Adrenal gland (tissue), 5 donors: ENCODE results near the gene TLNRD1.

Source experiments
- CTCF ChIP-seq, 6 experiments: fragments of 450-650 bp in 4 of 6; fragments of 200-600 bp in 2 of 6; sonication (generic) in 1 of 6; IDR thresholded peaks; 1 replicate in 5 of 6; 2 replicates in 1 of 6; pipeline versions ENCODE4 v1.5.1 to v1.8.0; 2016 to 2021; ENCODE audit warnings: antibody characterized with exemption in 6 of 6, mild to moderate bottlenecking in 2 of 6, moderate library complexity in 1 of 6
- POLR2A ChIP-seq, 2 donors: fragments of 450-650 bp; IDR thresholded peaks; one replicate each; pipeline ENCODE4 v1.6.1; 2017; ENCODE audit warnings: antibody characterized with exemption in 2 of 2, mild to moderate bottlenecking in 2 of 2, moderate library complexity in 1 of 2
- donor health status: DM: no; HTN: no; CAD: no.

- TF ChIP-seq CTCF (IDR thresholded peaks at IDR 0.05) (no peak), POLR2A (IDR thresholded peaks at IDR 0.05) (no peak)
These were observed 18.5 kb upstream of the TLNRD1 start for GRCh38 chr15:80982205-80982604.
